Measurements from ENCODE around the gene OXER1.

GRCh38 chr2:42810121-42810970, 46.4 kb upstream of the OXER1 start:
- TF ChIP-seq, protein P1, sequence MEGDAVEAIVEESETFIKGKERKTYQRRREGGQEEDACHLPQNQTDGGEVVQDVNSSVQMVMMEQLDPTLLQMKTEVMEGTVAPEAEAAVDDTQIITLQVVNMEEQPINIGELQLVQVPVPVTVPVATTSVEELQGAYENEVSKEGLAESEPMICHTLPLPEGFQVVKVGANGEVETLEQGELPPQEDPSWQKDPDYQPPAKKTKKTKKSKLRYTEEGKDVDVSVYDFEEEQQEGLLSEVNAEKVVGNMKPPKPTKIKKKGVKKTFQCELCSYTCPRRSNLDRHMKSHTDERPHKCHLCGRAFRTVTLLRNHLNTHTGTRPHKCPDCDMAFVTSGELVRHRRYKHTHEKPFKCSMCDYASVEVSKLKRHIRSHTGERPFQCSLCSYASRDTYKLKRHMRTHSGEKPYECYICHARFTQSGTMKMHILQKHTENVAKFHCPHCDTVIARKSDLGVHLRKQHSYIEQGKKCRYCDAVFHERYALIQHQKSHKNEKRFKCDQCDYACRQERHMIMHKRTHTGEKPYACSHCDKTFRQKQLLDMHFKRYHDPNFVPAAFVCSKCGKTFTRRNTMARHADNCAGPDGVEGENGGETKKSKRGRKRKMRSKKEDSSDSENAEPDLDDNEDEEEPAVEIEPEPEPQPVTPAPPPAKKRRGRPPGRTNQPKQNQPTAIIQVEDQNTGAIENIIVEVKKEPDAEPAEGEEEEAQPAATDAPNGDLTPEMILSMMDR (IDR thresholded peaks at IDR 0.05), result peak in 1 of 4 experiments; percentile 5
- TF ChIP-seq POLR2AphosphoS5 (IDR thresholded peaks at IDR 0.05) (peak; percentile 88), POLR2A (IDR thresholded peaks at IDR 0.05) (peak; percentile 70)

All from prostate gland (tissue), 2 donors.